K562 (cell line): ENCODE measurements around the gene FERMT3. TPM values are rescaled to one million over a fixed set of nuclear protein-coding genes. Genes with fewer than 3 reads are reported as not detected.
A peak's percentile ranks its signal among the peaks of the same experiment; 100 is the strongest.

Source experiments
- ATF7 ChIP-seq: fragments of 450-650 bp; IDR thresholded peaks from 2 replicates; pipeline ENCODE4 v1.7.1; 2014; ENCODE audit warnings: mild to moderate bottlenecking, moderate library complexity
- C11orf30 ChIP-seq: fragments of 450-650 bp; IDR thresholded peaks from 2 replicates; pipeline ENCODE4 v1.6.1; 2016; ENCODE audit warnings: low read depth, mild to moderate bottlenecking
- E2F3 ChIP-seq: fragments of 250-450 bp; sonication (Bioruptor Pico); IDR thresholded peaks from 2 replicates; pipeline ENCODE4 v1.4.0; 2020; ENCODE audit warnings: mild to moderate bottlenecking
- FOXO4 ChIP-seq: fragments of 450-650 bp; formaldehyde crosslinking; IDR thresholded peaks from 2 replicates; pipeline ENCODE4 v1.4.0; 2020; ENCODE audit warnings: mild to moderate bottlenecking, moderate library complexity
- HMGXB4 ChIP-seq: sonication (generic); formaldehyde crosslinking; IDR thresholded peaks from 2 replicates; pipeline ENCODE4 v1.8.1; 2023; ENCODE audit warnings: mild to moderate bottlenecking, missing genetic modification reagents
- KAT7 ChIP-seq: sonication (generic); formaldehyde crosslinking; IDR thresholded peaks from 2 replicates; pipeline ENCODE4 v1.8.0; 2022; ENCODE audit warnings: missing genetic modification reagents, mild to moderate bottlenecking, borderline replicate concordance
- KDM1A ChIP-seq, 2 experiments: fragments of 450-650 bp; IDR thresholded peaks; 2 replicates each; pipeline ENCODE4 v1.6.1; 2016; ENCODE audit warnings: mild to moderate bottlenecking in 2 of 2
- L3MBTL2 ChIP-seq: fragments of 450-650 bp; IDR thresholded peaks from 2 replicates; pipeline ENCODE4 v1.6.1; 2016; ENCODE audit warnings: mild to moderate bottlenecking, moderate library complexity
- NR0B1 ChIP-seq: fragments of 450-650 bp; IDR thresholded peaks from one replicate; pipeline ENCODE4 v1.6.1; 2018; ENCODE audit warnings: mild to moderate bottlenecking, moderate library complexity; ENCODE audit not compliant: partially characterized antibody
- NR2F6 ChIP-seq: fragments of 450-650 bp; formaldehyde crosslinking; IDR thresholded peaks from 2 replicates; pipeline ENCODE4 v1.4.0; 2020; ENCODE audit warnings: mild to moderate bottlenecking
- NUFIP1 ChIP-seq: fragments of 450-650 bp; IDR thresholded peaks from 2 replicates; pipeline ENCODE4 v1.6.1; 2018; ENCODE audit not compliant: partially characterized antibody
- PHF8 ChIP-seq: fragments of 200-600 bp; sonication (generic); IDR thresholded peaks from 2 replicates; pipeline ENCODE4 v1.6.1; 2012; ENCODE audit warnings: mixed run types, mild to moderate bottlenecking, inconsistent platforms, low read length, moderate library complexity, borderline replicate concordance
- POLR2A ChIP-seq: fragments of 450-650 bp; conservative IDR thresholded peaks from 2 replicates; pipeline ENCODE4 v1.6.1; 2016
- POLR2H ChIP-seq: IDR thresholded peaks from 2 replicates; pipeline ENCODE4 v1.6.1; 2016; ENCODE audit warnings: missing genetic modification characterization, low read depth, mild to moderate bottlenecking, control low read depth, missing compliant biosample characterization, moderate library complexity
- SETDB1 ChIP-seq: IDR thresholded peaks from one replicate; pipeline ENCODE4 v1.6.1; 2012; ENCODE audit warnings: low read length, control low read depth, inconsistent platforms
- SMARCA5 ChIP-seq: fragments of 450-650 bp; IDR thresholded peaks from 2 replicates; pipeline ENCODE4 v1.6.1; 2016
- SMC3 ChIP-seq: conservative IDR thresholded peaks from 2 replicates; pipeline ENCODE4 v1.6.1; 2011; ENCODE audit warnings: low read depth, low read length, improper control_type of control experiment; ENCODE audit not compliant: insufficient read depth
- SPI1 ChIP-seq: IDR thresholded peaks from 2 replicates; pipeline ENCODE4 v1.6.1; 2011; ENCODE audit warnings: low read depth, low read length, control low read depth, borderline replicate concordance
- TCF15 ChIP-seq: fragments of 250-450 bp; sonication (Bioruptor Pico); IDR thresholded peaks from 2 replicates; pipeline ENCODE4 v1.8.0; 2022; ENCODE audit warnings: moderate library complexity, mild to moderate bottlenecking, inconsistent platforms
- TEAD4 ChIP-seq, 2 experiments: sonication (generic) in 1 of 2; formaldehyde crosslinking in 1 of 2; IDR thresholded peaks; 2 replicates each; pipeline versions ENCODE4 v1.6.1 to v1.8.0; 2012 to 2022; ENCODE audit warnings: borderline replicate concordance in 1 of 2, inconsistent platforms in 1 of 2, low read length in 1 of 2, mild to moderate bottlenecking in 1 of 2, missing genetic modification reagents in 1 of 2
- ZC3H4 ChIP-seq: sonication (generic); formaldehyde crosslinking; IDR thresholded peaks from 2 replicates; pipeline ENCODE4 v1.9.0; 2021; ENCODE audit warnings: missing genetic modification reagents, borderline replicate concordance
- ZNF696 ChIP-seq: fragments of 250-450 bp; sonication (Bioruptor Pico); conservative IDR thresholded peaks from 2 replicates; pipeline ENCODE4 v1.4.0; 2020; ENCODE audit warnings: mild to moderate bottlenecking, moderate library complexity
- ZNF707 ChIP-seq: fragments of 250-450 bp; sonication (Bioruptor Pico); conservative IDR thresholded peaks from 2 replicates; pipeline ENCODE4 v1.8.0; 2022; ENCODE audit warnings: inconsistent platforms, mild to moderate bottlenecking, moderate library complexity
- polyA plus RNA-seq, 8 experiments: library from polyadenylated mRNA; depleted of rRNA in 4 of 8; stranded (reverse) in 5 of 8; unstranded in 3 of 8; fragments of >200 nt; fragmentation: Nextera tagmentation in 2 of 8; fragmentation: Illumina TruSeq in 1 of 8; extraction: Ambion mirVana in 2 of 8; extraction: Trizol in 1 of 8; gene quantifications; 2 replicates each; pipeline versions ENCODE4 v1.2.1 to v1.2.3, GENCODE V29; 2011 to 2014; ENCODE audit warnings: inconsistent platforms in 1 of 8, missing spikeins in 1 of 8
- total RNA-seq, 7 experiments: library from RNA; depleted of rRNA in 6 of 7; stranded (reverse); fragments of >200 nt in 6 of 7; fragmentation: Illumina TruSeq in 2 of 7; extraction: Trizol in 2 of 7; gene quantifications; 2 replicates each; pipeline versions ENCODE4 v1.2.1 to v1.2.3, GENCODE V29; 2011 to 2021; ENCODE audit warnings: low replicate concordance in 1 of 7

The FERMT3 gene
- total and polyA plus RNA-seq, 9 of the 15 experiments (the other 6 are each of a cell fraction or from before 2014, with no cell fraction given): 3.2 to 275 (median 79.7) TPM

GRCh38 chr11:64206457-64207255 is at the start of gene FERMT3 (continued):
- TF ChIP-seq FOXO4 (CRISPR knock-in tag): no peak
- no peak for TF ChIP-seq NR0B1
- TF ChIP-seq ZNF696 (CRISPR knock-in tag): no peak
- TF ChIP-seq KDM1A (IDR thresholded peaks at IDR 0.05): peak in 1 of 2 experiments; percentile 40; a peak in 1 of 4 replicates
- TF ChIP-seq TEAD4 (IDR thresholded peaks at IDR 0.05; ENCODE audit: low read length): no peak
- TF ChIP-seq TEAD4 (CRISPR knock-in tag; IDR thresholded peaks at IDR 0.05; ENCODE audit: borderline replicate concordance): 0 out of 2 replicates have a peak, but pooled peaks have one; percentile 53
- 0 out of 2 replicates have a peak, but pooled peaks have one; percentile 12 for TF ChIP-seq L3MBTL2
- peak; percentile 50 for TF ChIP-seq E2F3
- TF ChIP-seq HMGXB4 (CRISPR knock-in tag): no peak; the same call in 1 of the 2 replicates
- TF ChIP-seq NUFIP1: no peak
- 0 out of 2 replicates have a peak, but pooled peaks have one; percentile 9 for TF ChIP-seq ATF7
- peak; percentile 79; the same call in 1 of the 2 replicates for TF ChIP-seq SMARCA5
- TF ChIP-seq C11orf30: no peak
- 0 out of 2 replicates have a peak, but pooled peaks have one; percentile 15 for TF ChIP-seq ZNF707 (CRISPR knock-in tag)
- no peak; the same call in none of the 2 replicates for TF ChIP-seq POLR2H (tag)
- TF ChIP-seq SMC3: no peak
- peak; percentile 61; the same call in 1 of the 2 replicates for TF ChIP-seq ZC3H4 (CRISPR knock-in tag)
- TF ChIP-seq POLR2A: peak; percentile 76
- peak; percentile 49; the same call in 1 of the 2 replicates for TF ChIP-seq KAT7
- TF ChIP-seq NR2F6 (CRISPR knock-in tag): no peak
- peak; percentile 71 for TF ChIP-seq SPI1
- TF ChIP-seq TCF15: no peak
- no peak for TF ChIP-seq SETDB1
- no peak for TF ChIP-seq PHF8
